HG02852 (cell line): ENCODE data around the gene STAG3.
"Not testable (repeated sequence)": the region's sequence is repeated elsewhere in the genome, so short reads cannot be mapped to it uniquely, and the experiment has no call there.

Experiments
- ATAC-seq: cut with Tn5 transposase; IDR thresholded peaks from one replicate; pipeline ENCODE4 v1.9.1; 2021; ENCODE audit warnings: mild to moderate bottlenecking, moderate library complexity; ENCODE audit not compliant: unreplicated experiment

The STAG3 gene

DNA sequence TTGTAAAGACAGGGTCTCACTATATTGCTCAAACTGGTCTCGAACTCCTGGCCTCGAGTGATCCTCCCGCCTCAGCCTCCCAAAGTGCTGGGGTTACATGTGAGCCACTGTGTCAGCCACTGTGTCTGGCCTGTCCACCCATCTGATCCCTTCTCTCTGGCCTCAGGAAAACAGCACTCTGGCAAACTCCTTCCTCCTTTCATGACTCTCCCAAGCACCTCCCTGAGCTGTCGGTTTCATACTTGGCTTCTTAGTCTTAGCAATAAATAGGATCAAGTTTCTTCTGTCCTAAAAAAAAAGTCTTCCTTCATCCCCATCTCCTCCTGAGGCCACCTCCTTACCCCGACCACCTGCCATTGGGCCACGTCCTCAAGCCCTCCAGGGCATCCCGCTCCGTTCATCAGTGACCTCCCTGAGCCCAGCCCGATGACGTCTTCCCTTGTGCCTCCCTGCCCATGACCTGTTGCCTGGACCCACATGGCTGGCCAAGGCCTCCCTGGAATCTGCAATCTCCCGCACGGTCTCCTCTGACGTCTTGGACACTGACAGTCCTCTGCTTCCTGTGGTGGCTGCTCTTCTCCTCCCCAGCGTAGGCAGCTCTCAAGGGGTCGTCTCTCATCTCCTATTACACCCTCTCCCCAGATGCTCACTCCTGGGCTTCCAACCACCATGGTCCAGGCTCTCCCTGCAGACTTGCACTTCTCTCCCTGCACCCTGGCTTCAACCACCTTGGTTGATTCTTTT is 68.6 kb downstream of the STAG3 start:
- ATAC-seq = not testable (repeated sequence)

DNA sequence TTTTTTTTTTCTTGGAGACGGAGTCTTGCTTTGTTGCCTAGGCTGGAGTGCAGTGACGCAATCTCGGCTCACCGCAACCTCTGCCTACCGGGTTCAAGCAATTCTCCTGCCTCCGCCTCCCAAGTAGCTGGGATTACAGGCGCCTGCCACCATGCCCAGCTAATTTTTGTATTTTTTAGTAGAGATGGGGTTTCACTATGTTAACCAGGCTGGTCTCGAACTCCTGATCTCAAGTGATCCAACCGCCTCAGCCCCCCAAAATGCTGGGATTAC is 69.1 kb downstream of the STAG3 start:
- ATAC-seq = not testable (repeated sequence)

DNA sequence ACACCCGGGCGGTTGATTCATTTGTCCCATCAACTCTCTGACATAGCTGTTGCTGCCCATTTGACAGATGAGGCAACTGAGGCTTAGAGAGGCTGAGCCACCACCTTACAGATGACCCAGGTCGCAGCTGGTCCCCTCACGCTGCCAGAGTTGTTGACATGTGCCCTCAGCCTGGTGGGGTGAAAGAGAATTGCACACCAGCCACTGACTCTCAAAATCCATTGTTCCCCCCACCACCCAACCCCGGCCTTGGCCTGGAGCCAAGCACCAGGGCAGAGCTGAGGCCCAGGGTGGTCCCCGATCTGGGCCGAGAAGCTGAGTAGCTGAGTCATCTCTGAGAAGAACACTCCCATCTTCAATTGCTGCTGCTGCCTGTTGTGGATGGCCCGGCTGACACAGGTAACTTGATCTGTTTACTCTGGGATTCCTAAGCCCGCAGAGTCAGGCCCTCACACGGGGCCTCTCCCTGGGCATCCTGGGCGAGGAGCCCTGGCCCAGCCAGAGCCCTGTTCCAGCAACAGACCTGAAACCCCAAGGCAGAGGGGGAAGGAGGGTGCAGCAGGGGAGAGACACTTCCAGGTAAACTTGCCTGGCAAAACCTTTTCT is 69.5 kb downstream of the STAG3 start:
- no peak for ATAC-seq

DNA sequence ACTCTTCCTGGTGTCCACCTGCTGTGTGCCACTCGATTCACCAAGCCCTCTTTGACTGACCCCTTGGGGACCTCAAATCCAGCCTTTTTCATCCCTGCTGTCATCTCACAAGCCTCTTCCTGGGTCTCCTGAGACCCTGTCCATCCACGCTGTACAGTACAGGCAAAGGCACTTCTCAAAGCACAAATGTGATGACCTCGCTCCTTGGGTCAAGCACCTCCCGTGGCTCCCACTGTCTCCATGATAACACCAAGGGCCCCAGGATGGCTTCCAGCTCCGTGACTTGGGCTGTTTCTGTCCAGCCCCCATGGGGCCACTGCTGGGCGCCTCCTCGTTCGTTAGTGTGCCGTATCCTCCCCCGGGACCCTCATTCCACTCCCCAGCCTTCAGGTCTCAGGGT is 70.8 kb downstream of the STAG3 start:
- ATAC-seq = no peak

DNA sequence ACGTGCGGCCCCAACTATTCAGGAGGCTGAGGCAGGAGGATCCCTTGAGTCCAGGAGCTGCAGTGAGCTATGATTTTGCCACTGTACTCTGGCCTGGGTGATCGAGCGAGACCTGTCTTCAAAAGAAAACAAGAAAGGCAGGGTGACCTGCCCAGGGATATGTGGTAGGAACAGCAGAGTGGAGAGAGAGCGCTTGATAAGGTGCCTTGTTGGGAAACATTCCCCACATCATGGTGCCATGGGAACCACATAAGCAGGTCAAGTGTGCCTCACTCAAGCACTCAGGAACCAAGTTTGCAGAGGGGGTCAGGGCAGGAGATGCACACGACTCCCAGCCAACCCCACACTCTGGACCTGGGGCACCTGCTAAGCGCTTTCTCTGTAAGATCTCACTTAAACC is 79.3 kb downstream of the STAG3 start:
- no peak for ATAC-seq

DNA sequence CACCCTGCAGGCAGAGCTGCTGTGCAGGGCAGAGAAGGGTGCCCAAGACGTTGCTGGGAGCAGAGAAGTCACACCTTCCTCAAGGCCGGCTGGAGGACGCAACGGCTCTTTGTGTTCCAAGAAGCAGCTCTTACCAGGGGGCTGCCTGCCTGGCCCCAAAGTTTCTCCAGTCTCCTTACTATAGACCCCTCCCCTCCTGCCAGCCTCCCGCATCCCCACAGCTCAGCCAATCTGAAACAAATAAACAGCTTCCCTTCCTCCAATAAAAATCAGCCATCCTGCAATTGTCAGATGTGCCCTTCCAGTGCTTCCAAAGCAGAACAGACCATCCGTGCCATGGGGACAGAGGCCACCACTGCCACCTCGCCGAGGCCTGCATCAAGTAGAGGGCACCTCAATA is 82.3 kb downstream of the STAG3 start:
- not testable (repeated sequence) for ATAC-seq

DNA sequence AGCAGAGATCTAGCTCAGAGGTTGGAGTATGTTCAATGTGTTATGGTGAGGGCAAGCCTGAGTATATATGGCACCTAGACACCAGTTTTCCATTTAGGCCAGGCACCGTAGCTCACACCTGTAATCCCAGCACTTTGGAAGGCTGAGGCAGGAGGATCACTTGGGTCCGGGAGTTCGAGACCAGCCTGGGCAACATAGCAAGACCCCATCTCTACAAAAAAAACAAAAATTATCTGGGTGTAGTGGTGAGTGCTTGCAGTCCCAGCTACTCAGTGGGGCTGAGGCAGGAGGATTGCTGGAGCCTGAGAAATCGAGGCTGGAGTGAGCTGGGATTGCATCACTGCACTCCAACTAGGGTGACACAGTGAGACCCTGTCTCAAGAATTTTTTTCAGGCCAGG is 85.2 kb downstream of the STAG3 start:
- not testable (repeated sequence) for ATAC-seq
